GM19025 (cell line): ENCODE data around the gene STRBP.
"Not testable (repeated sequence)": the region's sequence is repeated elsewhere in the genome, so short reads cannot be mapped to it uniquely, and the experiment has no call there.

Source experiments
- ATAC-seq: cut with Tn5 transposase; IDR thresholded peaks from one replicate; pipeline ENCODE4 v1.9.1; 2021; ENCODE audit warnings: mild to moderate bottlenecking, low read depth, moderate library complexity; ENCODE audit not compliant: unreplicated experiment

STRBP gene

GRCh38 chr9:123268465-123269259 is at the start of gene STRBP:
Gene STRBP, minus strand, starts transcription at chr9:123268586. Its CDS starts 84,452 bp downstream, at chr9:123184134.
- peak; percentile 97 for ATAC-seq

- ATAC-seq = no peak
Measured at GRCh38 chr9:123316053-123316718, 47.8 kb upstream of the STRBP start.

DNA sequence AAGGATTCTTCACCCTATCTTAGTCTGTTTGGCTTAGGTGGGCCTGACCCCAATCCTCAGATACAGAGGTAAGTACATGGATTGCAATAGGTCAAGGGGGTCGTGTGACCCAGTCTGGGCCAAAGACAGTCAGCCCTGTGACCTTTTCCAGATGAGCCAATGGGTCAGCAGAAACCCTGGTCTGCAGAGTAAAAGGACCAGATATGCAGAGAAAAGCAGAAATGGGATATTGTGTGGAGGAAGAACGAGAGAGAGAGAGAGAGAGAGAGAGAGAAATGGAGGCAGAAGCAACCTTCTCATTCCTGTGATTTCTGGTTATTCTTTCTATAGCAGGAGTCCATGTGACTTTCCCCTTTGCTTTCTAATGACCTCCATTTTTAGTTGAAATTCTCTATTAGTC is 47.2 kb upstream of the STRBP start:
- no peak for ATAC-seq

DNA sequence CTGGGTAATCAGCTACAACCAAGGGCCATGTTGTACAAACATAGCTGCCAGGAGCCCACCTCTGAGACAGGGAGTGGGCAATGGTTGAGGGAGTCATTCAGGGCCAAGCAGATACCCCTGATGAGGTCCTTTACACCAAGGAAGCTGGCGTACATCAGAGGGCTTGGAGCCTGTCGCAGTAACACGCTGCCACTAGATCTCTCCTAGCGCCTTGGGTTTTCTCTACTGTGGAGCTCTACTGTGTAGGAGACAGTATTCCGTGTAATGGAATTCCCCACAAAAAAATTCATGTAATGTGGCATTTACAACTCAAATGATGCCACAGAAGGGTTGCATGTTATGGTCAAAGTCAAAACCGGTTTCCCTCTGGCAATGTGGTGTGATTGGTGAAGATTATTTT is 46.2 kb upstream of the STRBP start:
- no peak for ATAC-seq

GRCh38 chr9:123312306-123312877 is 44.0 kb upstream of the STRBP start:
- ATAC-seq = no peak

DNA sequence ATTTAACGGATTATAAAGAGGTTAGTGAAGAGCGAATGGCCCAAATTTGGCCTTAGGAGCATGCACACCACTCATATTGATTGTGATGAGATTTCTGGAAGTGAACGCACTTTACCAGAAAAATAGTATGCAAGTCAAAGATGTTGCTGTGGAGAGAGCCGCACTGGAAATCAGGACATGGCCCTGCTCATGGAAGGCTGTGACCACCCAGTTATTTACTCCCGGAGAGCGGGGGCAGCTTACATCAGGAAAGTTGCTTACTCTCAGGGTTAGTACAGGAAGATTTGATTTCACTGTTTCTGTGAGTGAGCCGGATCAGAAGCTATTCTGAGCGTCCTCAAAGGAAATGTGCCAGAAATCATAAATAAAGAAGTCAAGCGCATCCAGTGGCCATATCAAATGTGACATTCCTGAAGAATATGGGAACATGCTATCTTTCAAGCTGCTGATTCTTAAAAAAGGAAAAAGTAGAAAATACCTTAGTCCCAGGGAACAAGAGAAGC is 42.9 kb upstream of the STRBP start:
- ATAC-seq = no peak

DNA sequence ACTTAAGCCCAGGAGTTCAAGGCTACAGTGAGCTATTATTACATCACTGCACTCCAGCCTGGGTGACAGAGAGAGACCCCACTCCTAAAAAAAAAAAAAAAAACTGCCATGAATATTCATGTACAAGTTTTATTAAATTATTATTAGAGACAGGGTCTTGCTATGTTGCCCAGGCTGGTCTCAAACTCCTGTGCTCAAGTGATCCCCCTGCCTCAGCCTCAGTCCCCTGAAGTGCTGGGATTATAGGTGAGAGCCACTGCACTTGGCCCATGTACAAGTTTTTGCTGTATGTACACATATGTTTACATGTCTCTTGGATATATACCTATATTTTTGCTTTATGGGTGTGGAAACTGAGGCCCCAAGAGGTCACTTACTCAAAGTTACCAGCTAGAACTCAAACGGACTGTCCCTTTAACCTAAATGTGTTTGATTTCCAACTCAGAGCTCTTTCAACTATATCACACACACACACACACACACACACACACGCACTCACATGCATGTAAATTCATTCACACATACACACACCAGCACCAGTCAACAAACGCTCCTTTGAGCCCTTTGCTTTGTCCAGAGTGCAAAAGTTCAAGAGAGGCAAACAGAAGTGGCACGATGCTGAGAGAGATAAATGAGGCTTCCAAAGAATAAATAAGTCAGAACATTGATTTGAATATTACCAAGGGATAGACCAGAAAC is 42.3 kb upstream of the STRBP start:
- ATAC-seq = no peak

- ATAC-seq = no peak
Measured at GRCh38 chr9:123309611-123310010, 41.2 kb upstream of the STRBP start.

DNA sequence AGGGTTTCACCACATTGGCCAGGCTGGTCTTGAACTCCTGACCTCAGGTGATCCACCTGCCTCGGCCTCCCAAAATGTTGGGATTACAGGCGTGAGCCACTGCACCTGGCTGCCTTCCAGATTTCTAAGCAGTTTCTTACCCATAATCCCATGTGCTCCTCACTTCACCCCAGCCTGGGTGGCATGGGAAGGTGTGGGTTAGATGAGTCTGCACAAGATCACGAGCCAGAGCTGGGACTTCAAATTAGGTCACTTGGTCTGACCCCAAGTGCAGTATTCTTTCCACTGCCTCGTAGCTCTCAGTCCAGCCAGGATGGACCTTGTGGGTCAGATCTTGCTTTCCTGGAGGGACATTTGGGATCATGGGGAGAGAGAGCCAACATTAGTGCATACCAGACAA is 37.5 kb upstream of the STRBP start:
- ATAC-seq = no peak

DNA sequence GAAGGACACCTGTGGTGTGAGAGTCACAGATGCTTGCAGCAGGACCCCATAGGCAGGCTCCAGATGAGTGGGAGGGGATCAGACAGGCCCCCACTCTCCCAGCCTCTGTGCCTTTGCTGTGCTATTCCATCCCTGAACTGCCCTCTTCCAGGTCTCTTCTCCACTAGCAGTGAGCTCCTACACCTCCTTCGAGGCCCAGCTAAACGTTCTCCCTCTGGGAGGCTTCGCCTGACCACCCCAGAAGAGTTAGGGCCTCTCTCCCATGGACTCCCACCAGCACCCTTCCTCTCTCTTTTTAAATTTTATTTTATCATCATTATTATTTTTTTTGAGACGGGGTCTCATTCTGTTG is 35.9 kb upstream of the STRBP start:
- ATAC-seq = no peak

- ATAC-seq = no peak
Measured at GRCh38 chr9:123302348-123303214, 34.2 kb upstream of the STRBP start.

- ATAC-seq = not testable (repeated sequence)
Measured at GRCh38 chr9:123301936-123302335, 33.5 kb upstream of the STRBP start.

- ATAC-seq = no peak
Measured at GRCh38 chr9:123300554-123300953, 32.2 kb upstream of the STRBP start.

- ATAC-seq = no peak
Measured at GRCh38 chr9:123299558-123300126, 31.3 kb upstream of the STRBP start.

GRCh38 chr9:123296174-123296573 is 27.8 kb upstream of the STRBP start:
- ATAC-seq = no peak

- no peak for ATAC-seq
Measured at GRCh38 chr9:123291736-123292135, 23.4 kb upstream of the STRBP start.

- no peak for ATAC-seq
Measured at GRCh38 chr9:123290764-123291163, 22.4 kb upstream of the STRBP start.

GRCh38 chr9:123287639-123288038 is 19.3 kb upstream of the STRBP start:
- no peak for ATAC-seq

GRCh38 chr9:123286324-123286723 is 17.9 kb upstream of the STRBP start:
- ATAC-seq = no peak

DNA sequence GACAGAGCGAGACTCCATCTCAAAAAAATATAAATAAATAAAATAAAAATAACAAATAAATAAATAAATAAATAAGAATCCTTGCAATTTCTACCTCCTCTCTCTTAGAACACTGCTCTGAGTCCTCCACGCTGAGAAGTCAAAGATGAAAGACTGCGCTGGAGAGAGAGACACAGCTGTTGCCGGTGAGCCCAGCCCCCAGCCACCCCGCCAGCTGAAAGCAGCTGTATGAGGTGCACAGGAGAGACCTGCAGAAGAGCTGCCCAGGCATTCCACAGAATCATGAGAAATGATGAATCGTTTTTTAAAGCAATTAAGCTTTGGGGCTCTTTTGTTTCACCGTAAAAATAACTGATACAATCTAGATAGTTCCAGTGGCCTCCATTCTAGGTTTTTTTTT is 16.3 kb upstream of the STRBP start:
- ATAC-seq = no peak
